ENCODE measurements around the gene PML.
A peak's percentile ranks its signal among the peaks of the same experiment; 100 is the strongest.
"Not testable (repeated sequence)": the region's sequence is repeated elsewhere in the genome, so short reads cannot be mapped to it uniquely, and the experiment has no call there.

- not testable (repeated sequence) for TF ChIP-seq EZH2phosphoT487 (IDR thresholded peaks at IDR 0.05; ENCODE audit: low read length); EZH2 (optimal IDR thresholded peaks at IDR 0.05; ENCODE audit: low read depth, low read length)
- TF ChIP-seq CTCF (IDR thresholded peaks at IDR 0.05; ENCODE audit: low read length) = peak; percentile 36
Observed at GRCh38 chr15:74065684-74066411, 71.3 kb downstream of the PML start.
